ENCODE results near the gene SGSM2.

DNA sequence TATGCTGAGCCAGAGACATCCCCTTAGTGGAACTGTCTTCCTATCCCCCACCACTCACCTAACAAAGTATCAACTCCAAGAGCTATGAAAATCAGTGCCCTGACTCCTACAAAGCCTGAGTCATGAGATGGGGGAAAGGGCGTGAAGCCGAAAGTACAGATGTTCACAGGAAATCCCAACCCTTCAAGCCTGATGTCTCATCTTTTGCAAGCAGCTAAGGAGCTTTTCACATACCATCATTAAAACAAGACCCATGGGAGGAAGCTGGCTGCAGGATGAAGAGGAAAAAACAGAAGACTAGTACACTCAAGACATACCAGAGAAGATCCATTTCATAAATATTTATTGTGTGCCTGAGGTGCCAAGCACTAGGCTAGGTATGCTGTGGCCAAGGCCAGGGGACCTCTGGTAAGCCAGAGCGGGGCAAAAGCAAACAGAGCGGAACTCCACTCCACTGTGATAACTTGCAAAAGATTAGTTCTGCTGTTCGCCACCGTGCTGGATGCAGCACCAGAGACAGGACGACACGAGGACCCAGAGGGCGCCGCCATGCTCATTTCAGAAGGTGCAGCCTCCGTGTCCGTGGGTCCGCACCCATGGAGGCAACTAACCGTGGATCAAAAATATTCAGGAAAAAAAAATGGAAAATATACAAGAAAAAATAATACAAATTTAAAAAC is 68.1 kb downstream of the SGSM2 start:
- TF ChIP-seq YY1 (IDR thresholded peaks at IDR 0.05; ENCODE audit: low read depth) (no peak), CEBPB (IDR thresholded peaks at IDR 0.05) (no peak), NFIC (IDR thresholded peaks at IDR 0.05) (no peak), TEAD4 (IDR thresholded peaks at IDR 0.05) (no peak), CREB1 (IDR thresholded peaks at IDR 0.05; ENCODE audit: low read depth) (no peak), EP300 (IDR thresholded peaks at IDR 0.05; ENCODE audit: borderline replicate concordance) (no peak), ZBTB7A (IDR thresholded peaks at IDR 0.05; ENCODE audit: low read depth) (no peak), FOXM1 (IDR thresholded peaks at IDR 0.05; ENCODE audit: borderline replicate concordance, low read depth) (no peak)
- TF ChIP-seq, protein P1, sequence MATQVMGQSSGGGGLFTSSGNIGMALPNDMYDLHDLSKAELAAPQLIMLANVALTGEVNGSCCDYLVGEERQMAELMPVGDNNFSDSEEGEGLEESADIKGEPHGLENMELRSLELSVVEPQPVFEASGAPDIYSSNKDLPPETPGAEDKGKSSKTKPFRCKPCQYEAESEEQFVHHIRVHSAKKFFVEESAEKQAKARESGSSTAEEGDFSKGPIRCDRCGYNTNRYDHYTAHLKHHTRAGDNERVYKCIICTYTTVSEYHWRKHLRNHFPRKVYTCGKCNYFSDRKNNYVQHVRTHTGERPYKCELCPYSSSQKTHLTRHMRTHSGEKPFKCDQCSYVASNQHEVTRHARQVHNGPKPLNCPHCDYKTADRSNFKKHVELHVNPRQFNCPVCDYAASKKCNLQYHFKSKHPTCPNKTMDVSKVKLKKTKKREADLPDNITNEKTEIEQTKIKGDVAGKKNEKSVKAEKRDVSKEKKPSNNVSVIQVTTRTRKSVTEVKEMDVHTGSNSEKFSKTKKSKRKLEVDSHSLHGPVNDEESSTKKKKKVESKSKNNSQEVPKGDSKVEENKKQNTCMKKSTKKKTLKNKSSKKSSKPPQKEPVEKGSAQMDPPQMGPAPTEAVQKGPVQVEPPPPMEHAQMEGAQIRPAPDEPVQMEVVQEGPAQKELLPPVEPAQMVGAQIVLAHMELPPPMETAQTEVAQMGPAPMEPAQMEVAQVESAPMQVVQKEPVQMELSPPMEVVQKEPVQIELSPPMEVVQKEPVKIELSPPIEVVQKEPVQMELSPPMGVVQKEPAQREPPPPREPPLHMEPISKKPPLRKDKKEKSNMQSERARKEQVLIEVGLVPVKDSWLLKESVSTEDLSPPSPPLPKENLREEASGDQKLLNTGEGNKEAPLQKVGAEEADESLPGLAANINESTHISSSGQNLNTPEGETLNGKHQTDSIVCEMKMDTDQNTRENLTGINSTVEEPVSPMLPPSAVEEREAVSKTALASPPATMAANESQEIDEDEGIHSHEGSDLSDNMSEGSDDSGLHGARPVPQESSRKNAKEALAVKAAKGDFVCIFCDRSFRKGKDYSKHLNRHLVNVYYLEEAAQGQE (IDR thresholded peaks at IDR 0.05; ENCODE audit: low read depth) = no peak
- TF ChIP-seq, protein P2, sequence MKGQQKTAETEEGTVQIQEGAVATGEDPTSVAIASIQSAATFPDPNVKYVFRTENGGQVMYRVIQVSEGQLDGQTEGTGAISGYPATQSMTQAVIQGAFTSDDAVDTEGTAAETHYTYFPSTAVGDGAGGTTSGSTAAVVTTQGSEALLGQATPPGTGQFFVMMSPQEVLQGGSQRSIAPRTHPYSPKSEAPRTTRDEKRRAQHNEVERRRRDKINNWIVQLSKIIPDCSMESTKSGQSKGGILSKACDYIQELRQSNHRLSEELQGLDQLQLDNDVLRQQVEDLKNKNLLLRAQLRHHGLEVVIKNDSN (IDR thresholded peaks at IDR 0.05) = no peak
- TF ChIP-seq, protein P3, sequence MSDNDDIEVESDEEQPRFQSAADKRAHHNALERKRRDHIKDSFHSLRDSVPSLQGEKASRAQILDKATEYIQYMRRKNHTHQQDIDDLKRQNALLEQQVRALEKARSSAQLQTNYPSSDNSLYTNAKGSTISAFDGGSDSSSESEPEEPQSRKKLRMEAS (IDR thresholded peaks at IDR 0.05) = no peak

Measured in Ishikawa (cell line).